GM11168 (cell line): ENCODE measurements around the gene PTPRM.

Experiments
- in situ Hi-C: fragments of 300-500 bp; cut with MboI; formaldehyde crosslinking; loops from one replicate; pipeline ENCODE4 v1.12.0; 2022; ENCODE audit warnings: low sequenced_read_pairs; ENCODE audit not compliant: unreplicated experiment

PTPRM gene

DNA sequence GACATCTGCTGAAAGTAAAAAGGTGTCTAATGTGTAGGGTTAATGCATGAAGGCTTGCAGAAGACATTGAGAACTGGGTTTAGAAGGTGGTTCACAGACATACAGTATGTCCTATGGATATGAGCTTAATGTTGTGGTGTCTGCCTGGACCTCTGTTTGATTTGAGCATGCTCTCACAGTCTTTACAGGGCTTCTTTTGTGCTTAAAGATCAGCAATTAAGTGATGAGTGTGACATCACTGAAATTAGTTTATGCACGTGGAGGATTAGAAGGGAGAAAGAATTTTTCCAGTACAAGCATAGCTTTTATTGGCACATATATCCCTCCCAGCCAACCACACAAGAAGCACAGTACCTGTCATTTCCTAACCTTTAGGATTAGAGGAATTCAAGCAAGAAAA lies 674.6 kb downstream of the PTPRM start:
- in situ Hi-C loops = no loop called here

DNA sequence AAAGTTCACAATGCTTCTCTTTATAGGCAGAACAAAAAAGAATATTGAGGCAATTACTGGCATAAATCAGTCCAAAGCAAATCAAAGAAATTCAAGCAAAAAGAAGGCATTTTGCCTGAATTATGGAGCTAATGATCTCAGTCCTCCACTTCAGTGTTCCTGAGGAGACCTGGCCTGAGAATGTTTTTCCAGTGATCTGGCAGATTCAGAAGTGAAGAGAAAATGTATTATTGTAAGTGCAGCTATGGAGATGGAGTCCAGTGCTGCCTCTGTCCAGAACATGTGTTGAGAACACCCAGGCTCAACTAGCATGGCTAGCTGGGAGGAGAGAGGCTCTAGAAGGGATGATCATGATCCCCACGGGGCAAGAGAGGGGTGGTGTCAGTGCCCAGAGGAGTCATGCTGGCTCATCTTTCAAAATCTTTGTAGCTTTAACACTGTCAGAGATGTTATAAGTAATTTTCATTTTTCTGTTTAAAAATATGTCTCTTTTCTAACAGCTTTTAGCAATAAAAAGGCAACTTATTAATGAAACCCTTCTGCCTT lies 675.1 kb downstream of the PTPRM start:
- in situ Hi-C loops = no loop called here

DNA sequence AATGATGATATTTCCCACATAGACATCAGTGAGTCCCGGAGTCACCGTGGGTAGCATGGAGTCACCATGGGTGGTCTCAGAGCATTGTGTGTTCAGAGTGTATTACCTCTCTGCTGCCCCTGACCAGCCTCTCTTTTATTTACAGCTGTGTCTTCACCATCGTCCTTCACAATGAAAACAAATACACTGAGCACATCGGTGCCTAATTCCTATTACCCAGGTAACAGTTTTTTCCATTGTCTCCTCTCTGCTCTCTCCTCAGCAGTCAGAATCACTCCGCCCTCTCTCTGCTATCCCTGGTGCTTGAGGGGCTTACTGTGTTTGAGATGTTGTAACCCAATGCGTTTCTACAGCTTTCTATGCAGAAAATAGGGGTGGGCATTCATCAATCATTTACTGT lies 680.6 kb downstream of the PTPRM start:
- in situ Hi-C loops = no loop called here

- in situ Hi-C loops = no loop called here
These were observed 681.5 kb downstream of the PTPRM start for GRCh38 chr18:8248576-8248975.

- in situ Hi-C loops = no loop called here
These were observed 682.7 kb downstream of the PTPRM start for GRCh38 chr18:8249811-8250210.

- in situ Hi-C loops = no loop called here
These were observed 685.3 kb downstream of the PTPRM start for GRCh38 chr18:8252371-8252770.

- in situ Hi-C loops = no loop called here
These were observed 686.8 kb downstream of the PTPRM start for GRCh38 chr18:8253944-8254343.

GRCh38 chr18:8254654-8255053 lies 687.5 kb downstream of the PTPRM start:
- in situ Hi-C loops = no loop called here

- in situ Hi-C loops = no loop called here
These were observed 690.8 kb downstream of the PTPRM start for GRCh38 chr18:8257851-8258434.

- in situ Hi-C loops = no loop called here
These were observed 693.2 kb downstream of the PTPRM start for GRCh38 chr18:8260319-8260718.

GRCh38 chr18:8260827-8261226 lies 693.7 kb downstream of the PTPRM start:
- in situ Hi-C loops = no loop called here

DNA sequence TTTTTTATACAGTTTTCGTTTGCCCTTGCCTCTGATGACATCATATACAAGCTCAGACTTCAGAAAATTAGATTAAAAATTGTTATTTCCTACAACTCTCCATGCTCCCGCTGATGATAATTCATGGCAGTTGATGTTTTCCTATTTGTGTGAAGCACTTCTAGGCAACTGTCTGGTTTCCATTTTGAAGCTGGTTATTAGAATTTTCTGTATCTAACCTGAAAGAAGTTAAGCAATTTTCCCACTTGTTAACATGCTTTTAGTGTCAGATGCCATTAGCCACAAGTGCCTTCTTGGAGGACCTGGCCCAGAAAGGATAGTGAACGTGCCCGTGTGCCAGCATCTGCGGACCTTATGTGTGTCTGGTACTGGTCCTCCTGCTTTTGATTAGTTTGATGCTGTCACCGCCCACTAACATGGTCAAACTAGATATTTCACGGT lies 694.6 kb downstream of the PTPRM start:
- in situ Hi-C loops = no loop called here

DNA sequence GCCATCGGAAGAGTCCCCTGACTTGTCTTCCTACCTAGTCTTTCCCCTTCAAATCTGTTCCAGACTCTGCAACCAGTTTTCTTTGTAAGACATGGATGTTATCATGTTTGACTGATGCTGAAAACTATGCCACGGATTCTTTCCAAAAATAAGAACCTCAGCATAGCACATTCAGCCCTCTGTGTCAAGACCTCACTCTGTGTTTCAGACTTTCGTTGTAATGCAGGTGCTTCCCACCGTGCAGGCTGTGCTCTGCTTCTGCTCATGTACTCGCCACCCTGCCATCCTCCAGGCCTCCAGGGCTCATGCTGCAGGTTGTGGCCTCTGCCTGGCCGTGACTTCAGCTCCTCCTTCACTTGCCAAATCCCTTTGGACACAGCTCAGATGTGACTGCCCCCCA lies 695.1 kb downstream of the PTPRM start:
- in situ Hi-C loops = no loop called here

- in situ Hi-C loops = no loop called here
These were observed 697.0 kb downstream of the PTPRM start for GRCh38 chr18:8264116-8264515.

- in situ Hi-C loops = no loop called here
These were observed 697.8 kb downstream of the PTPRM start for GRCh38 chr18:8264861-8265411.

DNA sequence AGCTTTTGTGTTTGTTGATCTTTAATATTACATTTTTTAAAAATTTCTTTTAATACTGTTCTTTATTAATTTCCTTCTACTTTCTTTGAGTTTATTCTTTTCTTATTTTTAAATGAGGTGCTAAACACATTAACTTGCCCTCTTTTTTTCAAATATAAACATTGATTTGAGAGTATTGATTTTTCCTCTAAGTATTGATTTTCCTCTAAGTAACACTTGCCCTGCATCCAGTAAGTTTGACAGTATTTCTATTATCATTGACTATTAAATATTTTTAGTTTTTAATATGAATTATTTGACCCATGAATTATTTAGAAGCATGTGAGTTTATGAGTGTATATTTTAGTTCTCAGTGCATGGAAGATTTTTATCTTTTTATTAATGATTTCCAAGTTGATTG lies 705.1 kb downstream of the PTPRM start:
- in situ Hi-C loops = no loop called here

- in situ Hi-C loops = no loop called here
These were observed 707.3 kb downstream of the PTPRM start for GRCh38 chr18:8274370-8274769.

DNA sequence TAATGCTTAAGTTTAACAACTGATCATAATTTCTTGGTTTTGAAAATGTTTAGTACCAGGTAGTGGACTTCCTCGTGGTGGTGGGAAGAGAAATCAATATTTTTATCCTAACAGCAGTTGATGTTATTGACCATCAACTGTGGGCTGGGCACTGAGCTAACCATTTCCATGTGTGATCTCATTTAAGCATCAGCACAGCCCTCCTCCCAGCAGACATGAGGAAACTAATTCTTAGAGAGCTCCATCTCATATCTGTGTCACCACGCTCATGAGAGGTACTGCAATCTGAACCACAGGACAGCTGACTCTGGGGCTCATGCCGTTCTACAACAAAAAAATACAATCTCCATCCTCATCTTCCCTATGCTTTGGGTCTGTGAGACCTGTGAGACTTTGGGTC lies 709.3 kb downstream of the PTPRM start:
- in situ Hi-C loops = no loop called here

DNA sequence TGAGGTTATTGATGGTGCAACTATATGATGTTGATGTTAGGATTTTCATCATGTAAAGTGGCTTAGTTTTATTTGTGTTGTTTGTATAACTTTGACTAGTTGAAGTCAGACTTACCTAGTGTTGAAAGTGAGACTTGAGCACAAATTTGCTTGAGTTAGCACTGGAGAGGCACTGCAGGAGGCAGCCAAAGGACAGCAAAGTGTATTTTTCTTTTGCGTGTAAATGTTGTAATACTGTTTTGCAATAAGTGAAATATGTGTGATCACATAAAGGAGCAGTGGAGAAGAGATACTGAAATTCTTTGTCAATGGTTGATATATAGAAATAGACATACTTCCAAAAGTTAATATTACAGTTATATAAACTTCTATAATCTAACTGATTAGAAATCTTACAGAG lies 710.2 kb downstream of the PTPRM start:
- in situ Hi-C loops = no loop called here

DNA sequence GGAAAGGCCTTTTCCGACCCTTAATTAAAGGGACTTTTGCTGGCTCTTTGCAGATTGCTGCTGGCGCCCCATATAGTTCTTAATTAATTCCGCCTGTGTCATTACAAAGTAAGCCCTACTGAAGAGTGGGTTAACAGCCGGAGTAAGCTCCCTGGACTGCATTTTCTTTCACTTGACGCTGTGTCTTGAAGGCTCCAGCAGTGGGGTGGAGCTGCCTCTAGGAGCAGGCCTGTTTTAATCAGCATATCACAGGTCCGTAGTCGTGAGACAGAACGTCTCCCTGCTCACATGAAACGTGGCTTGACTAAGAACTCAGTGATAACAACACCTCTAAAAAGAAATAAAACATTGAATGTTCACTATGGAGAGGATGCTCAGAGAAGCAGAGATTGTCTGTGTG lies 712.2 kb downstream of the PTPRM start:
- in situ Hi-C loops = no loop called here

GRCh38 chr18:8279781-8280330 lies 712.7 kb downstream of the PTPRM start:
- in situ Hi-C loops = no loop called here
